Tibial artery (tissue), 4 donors: ENCODE measurements around the gene ANKRD22.

ENCODE experiments used
- DNase-seq, 2 donors: peaks; one replicate each; pipeline ENCODE4 v3.0.0-alpha.2; 2019
- H3K27ac ChIP-seq, 2 donors: fragments of 200-600 bp; sonication (generic) in 1 of 2; 1 replicate in 1 of 2; 2 replicates in 1 of 2; pipeline ENCODE4 v1.5.1; 2018 to 2019; ENCODE audit warnings: mild to moderate bottlenecking in 1 of 2
- H3K27me3 ChIP-seq, 2 donors: fragments of 200-600 bp; sonication (generic) in 1 of 2; one replicate each; pipeline versions ENCODE4 v1.5.1 to v1.6.0; 2016 to 2019
- H3K36me3 ChIP-seq, 3 donors: fragments of 200-600 bp; sonication (generic) in 2 of 3; one replicate each; pipeline ENCODE4 v1.5.1; 2016 to 2019; ENCODE audit warnings: mild to moderate bottlenecking in 2 of 3
- H3K4me1 ChIP-seq, 4 donors: fragments of 200-600 bp; sonication (generic) in 2 of 4; 1 replicate in 3 of 4; 2 replicates in 1 of 4; pipeline ENCODE4 v1.5.1; 2016 to 2019
- H3K4me3 ChIP-seq, 2 donors: fragments of 200-600 bp; sonication (generic) in 1 of 2; 1 replicate in 1 of 2; 2 replicates in 1 of 2; pipeline ENCODE4 v1.5.1; 2018 to 2019; ENCODE audit warnings: mild to moderate bottlenecking in 2 of 2
- H3K9me3 ChIP-seq, 3 donors: fragments of 200-600 bp; sonication (generic) in 1 of 3; one replicate each; pipeline ENCODE4 v1.5.1; 2016 to 2019
- CTCF ChIP-seq, 2 experiments: fragments of 200-600 bp in 1 of 2; fragments of 450-650 bp in 1 of 2; IDR thresholded peaks; one replicate each; pipeline ENCODE4 v1.5.1; 2017 to 2019; ENCODE audit warnings: antibody characterized with exemption in 2 of 2, mild to moderate bottlenecking in 1 of 2, moderate library complexity in 1 of 2
- intact Hi-C: fragments of 100-400 bp; cut with DNase I; formaldehyde crosslinking; loops from one replicate; pipeline ENCODE4 v1.15.0; 2023; ENCODE audit warnings: low total_unique reads

Gene ANKRD22

GRCh38 chr10:88857831-88858230, 6.2 kb upstream of the ANKRD22 start:
- Histone ChIP-seq H3K9me3 (no peaks in the 10 kb centered on the region), H3K4me3 (no peak overlapping the region), H3K27ac (no peak overlapping the region), H3K36me3 (no peaks in the 10 kb centered on the region), H3K4me1 (no peaks in the 10 kb centered on the region), H3K27me3 (peaks cover 0 to 7% of the 10 kb centered on the region in 2 donors)
- no peak for TF ChIP-seq CTCF (IDR thresholded peaks at IDR 0.05)
- intact Hi-C loops: no loop called here
- no peak for DNase-seq

GRCh38 chr10:88854684-88855083, 3.0 kb upstream of the ANKRD22 start:
- no peaks in the 10 kb centered on the region for H3K36me3 ChIP-seq
- H3K27ac ChIP-seq: no peak overlapping the region
- H3K4me3 ChIP-seq: no peak overlapping the region
- H3K9me3 ChIP-seq: no peaks in the 10 kb centered on the region
- H3K27me3 ChIP-seq: no peaks in the 10 kb centered on the region
- no peak for DNase-seq
- intact Hi-C loops: no loop called here
- no peaks in the 10 kb centered on the region for H3K4me1 ChIP-seq
- no peak for TF ChIP-seq CTCF (IDR thresholded peaks at IDR 0.05)

- TF ChIP-seq CTCF (IDR thresholded peaks at IDR 0.05): no peak
Measured at GRCh38 chr10:88853155-88853881, 1.7 kb upstream of the ANKRD22 start.

GRCh38 chr10:88852327-88852726, 683 bp upstream of the ANKRD22 start:
- Histone ChIP-seq H3K27ac (no peak overlapping the region), H3K36me3 (no peaks in the 10 kb centered on the region), H3K4me3 (no peak overlapping the region), H3K27me3 (no peaks in the 10 kb centered on the region), H3K9me3 (no peaks in the 10 kb centered on the region), H3K4me1 (no peaks in the 10 kb centered on the region)
- intact Hi-C loops: no loop called here
- TF ChIP-seq CTCF (IDR thresholded peaks at IDR 0.05): no peak
- DNase-seq: no peak

More at GRCh38 chr10:88853155-88853881, 1.7 kb upstream of the ANKRD22 start:
- Histone ChIP-seq H3K36me3 (no peaks in the 10 kb centered on the region), H3K27me3 (no peaks in the 10 kb centered on the region), H3K27ac (no peak overlapping the region), H3K9me3 (no peaks in the 10 kb centered on the region), H3K4me3 (no peak overlapping the region), H3K4me1 (no peaks in the 10 kb centered on the region)
- DNase-seq: no peak
- intact Hi-C loops: no loop called here

- Histone ChIP-seq H3K27ac (no peak overlapping the region), H3K27me3 (no peaks in the 10 kb centered on the region), H3K4me1 (no peaks in the 10 kb centered on the region), H3K9me3 (no peaks in the 10 kb centered on the region), H3K36me3 (no peaks in the 10 kb centered on the region), H3K4me3 (no peak overlapping the region)
- DNase-seq: no peak
- intact Hi-C loops: no loop called here
- no peak for TF ChIP-seq CTCF (IDR thresholded peaks at IDR 0.05)
Measured at GRCh38 chr10:88850712-88851111, 932 bp downstream of the ANKRD22 start.
